ENCODE measurements around the gene XPO4. TPM values are rescaled to one million over a fixed set of nuclear protein-coding genes. Genes with fewer than 3 reads are reported as not detected.
"Not testable (repeated sequence)": the region's sequence is repeated elsewhere in the genome, so short reads cannot be mapped to it uniquely, and the experiment has no call there.

The XPO4 gene
- total RNA-seq, 1 experiment from 2014 or later = 16.0 TPM

DNA sequence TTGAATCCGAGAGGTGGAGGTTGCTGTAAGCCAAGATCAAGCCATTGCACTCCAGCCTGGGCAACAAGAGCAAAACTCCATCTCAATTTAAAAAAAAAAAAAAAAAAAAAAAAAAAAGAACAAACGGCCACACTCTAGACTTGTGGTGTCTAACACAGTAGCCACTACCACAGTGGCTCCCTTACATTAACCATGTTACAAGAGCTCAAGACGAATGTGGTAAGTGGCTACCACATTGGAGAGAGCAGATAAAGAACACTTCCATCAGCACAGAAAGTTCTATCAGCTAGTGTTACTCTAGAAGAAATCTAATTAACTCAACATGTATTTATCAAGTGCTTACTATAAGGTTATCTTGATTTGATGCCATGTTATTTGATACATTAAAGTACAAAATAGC is 11.5 kb downstream of the XPO4 start:
- DNase-seq (ENCODE audit: low read depth) = no peak

DNA sequence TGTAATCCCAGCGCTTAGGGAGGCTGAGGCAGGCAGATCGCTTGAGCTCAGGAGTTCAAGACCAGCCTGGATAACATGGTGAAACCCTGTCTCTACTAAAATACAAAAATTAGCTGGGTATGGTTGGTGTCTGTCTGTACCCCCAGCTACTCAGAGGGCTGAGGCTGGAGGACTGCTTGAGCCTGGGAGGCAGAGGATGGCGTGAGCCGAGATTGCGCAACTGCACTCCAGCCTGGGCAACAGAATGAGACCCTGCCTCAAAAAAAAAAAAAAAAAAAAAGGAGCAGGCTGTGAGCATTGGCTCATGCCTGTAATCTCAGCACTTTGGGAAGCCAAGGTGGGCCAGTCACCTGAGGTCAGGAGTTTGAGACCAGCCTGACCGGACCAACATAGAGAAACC is 12.0 kb downstream of the XPO4 start:
- not testable (repeated sequence) for DNase-seq (ENCODE audit: low read depth)

DNA sequence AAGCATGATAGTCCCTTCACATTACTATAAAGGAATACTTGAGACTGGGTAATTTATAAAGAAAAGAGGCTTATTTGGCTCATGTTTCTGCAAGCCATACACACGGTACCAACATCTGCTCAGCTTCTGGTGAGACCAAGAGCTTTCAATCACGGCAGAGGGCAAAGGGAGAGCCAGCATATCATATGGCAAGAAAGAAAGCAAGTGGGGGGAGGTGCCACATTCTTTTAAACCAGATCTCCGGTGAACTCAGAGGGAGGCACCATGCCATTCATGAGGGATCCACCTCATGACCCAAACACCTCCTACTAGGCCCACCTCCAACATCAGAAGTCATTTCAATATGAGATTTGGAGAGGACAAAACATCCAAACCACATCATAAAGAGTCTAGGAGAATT is 20.3 kb downstream of the XPO4 start:
- peak; percentile 77 for DNase-seq (ENCODE audit: low read depth)

DNA sequence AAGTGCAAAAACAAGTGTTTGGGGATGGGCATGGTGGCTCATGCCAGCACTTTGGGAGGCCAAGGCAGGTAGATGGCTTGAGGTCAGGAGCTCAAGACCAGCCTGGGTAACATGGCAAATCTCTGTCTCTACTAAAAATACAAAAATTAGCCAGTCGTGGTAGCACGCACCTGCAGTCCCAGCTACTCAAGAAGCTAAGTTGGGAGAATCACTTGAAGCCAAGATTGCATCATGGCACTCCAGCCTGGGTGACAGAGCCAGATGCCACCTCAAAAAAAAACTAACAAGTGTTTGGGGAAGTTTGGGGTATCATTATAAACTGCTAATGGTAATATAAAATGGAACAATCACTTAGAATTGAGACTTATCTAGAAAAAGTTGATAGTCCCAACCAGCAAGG is 24.6 kb downstream of the XPO4 start:
- no peak for DNase-seq (ENCODE audit: low read depth)

DNA sequence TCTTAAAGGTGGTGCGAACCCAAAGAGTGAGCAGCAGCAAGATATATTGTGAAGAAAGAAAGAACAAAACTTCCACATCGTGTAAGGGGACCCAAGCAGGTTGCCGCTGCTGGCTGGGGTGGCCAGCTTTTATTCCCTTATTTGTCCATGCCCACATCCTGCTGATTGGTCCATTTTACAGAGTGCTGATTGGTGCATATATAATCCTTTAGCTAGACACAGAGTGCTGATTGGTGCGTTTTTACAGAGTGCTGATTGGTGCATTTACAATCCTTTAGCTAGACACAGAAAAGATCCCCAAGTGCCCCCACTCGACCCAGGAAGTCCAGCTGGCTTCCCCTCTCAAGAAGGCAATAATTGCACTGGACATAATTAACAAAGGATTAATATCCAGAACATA is 25.7 kb downstream of the XPO4 start:
- not testable (repeated sequence) for DNase-seq (ENCODE audit: low read depth)

DNA sequence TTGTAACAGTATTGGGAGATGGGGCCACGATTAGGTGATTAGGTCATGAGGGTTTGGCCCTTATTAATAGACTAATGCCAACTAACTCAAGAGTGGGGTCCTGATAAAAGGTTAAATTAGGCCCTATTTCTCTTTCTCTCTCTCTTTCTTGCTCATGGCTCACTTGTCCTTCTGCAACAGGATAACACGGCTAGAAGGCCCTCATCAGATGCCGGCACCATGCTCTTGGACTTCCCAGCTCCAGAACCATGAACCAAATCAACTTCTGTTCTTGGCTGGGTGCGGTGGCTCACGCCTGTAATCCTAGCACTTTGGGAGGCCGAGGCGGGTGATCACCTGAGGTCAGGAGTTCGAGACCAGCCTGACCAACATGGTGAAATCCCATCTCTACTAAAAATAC is 28.1 kb downstream of the XPO4 start:
- not testable (repeated sequence) for DNase-seq (ENCODE audit: low read depth)

DNA sequence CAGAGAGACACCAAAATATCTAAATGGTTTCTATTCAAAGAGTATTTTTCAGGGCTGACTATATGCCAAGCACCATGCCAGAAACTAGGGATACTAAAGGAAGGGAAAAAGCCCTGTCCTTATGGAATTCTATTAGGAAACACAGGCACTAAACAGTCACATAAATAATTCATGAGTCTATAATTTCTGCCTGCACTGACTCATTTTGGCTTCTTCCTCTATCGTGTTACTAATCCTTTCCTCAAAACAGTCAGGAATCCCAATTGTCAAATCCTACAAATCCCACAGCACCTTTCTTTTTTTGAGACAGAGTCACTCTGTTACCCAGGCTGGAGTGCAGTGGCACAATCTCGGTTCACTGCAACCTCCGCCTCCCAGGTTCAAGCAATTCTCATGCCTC is 29.2 kb downstream of the XPO4 start:
- DNase-seq (ENCODE audit: low read depth) = peak; percentile 29

DNA sequence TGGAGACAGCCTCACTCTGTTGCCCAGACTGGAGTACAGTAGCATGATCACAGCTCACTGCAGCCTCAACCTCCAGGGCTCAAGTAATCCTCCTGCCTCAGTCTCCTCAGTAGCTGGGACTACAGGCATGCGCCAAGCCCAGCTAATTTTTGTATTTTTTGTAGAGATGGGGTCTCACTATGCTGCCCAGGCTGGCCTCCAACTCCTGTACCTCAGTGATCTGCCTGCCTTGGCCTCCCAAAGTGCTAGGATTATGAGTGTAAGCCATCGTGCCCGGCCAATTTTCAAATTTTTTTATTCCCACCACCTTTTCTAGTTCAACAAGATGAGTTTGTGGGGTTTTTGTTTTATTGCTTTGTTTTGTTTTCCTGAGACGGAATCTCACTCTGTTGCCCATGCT is 31.7 kb downstream of the XPO4 start:
- no peak for DNase-seq (ENCODE audit: low read depth)

DNA sequence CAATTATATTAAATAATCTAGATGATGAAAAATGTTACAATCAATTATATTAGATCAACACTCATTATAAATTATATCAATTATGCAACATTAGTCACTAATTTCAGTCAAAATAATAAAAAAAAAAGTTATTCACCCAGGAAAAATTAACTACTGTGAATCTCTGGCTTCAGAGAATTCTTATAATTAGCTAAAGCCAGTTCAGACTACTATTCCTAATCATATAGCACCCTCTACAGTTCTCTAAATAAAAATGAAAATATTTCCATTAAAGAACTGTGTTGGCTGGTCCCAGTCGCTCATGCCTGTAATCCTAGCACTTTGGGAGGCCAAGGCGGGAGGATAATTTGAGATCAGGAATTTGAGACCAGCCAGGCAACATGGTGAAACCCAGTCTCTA is 33.0 kb downstream of the XPO4 start:
- peak; percentile 4 for DNase-seq (ENCODE audit: low read depth)

DNA sequence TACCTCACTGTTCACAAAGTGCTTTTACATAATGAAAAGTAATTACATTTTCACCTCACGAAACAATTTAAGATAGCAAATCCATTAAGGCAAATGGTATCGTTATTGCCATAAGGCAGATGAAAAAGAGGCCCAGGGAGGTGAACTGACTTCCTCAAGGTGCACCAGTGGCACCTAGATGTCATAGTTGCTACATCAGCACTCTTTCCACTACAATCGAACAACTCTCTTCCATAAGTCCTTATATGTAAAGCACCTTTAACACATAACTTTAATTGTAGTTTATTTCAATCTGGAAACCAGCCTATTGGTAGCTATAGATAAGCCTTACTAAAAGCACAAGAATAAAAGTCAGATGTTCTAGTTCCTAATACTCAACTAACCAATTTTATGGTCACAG is 35.1 kb downstream of the XPO4 start:
- DNase-seq (ENCODE audit: low read depth) = no peak

DNA sequence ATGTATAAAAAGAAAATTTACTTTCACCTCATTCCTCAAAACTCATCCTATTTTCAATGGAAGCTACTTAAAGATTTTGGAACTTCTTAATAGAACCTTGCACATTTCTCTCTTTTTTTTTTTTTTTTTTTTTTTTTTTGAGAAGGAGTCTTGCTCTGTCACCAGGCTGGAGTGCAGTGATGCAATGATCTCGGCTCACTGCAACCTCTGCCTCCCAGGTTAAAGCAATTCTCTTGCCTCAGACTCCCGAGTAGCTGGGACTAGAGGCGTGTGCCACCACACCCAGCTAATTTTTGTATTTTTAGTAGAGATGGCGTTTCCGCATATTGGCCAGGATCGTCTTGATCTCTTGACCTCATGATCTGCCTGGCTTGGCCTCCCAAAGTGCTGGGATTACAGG is 40.9 kb downstream of the XPO4 start:
- DNase-seq (ENCODE audit: low read depth) = not testable (repeated sequence)

DNA sequence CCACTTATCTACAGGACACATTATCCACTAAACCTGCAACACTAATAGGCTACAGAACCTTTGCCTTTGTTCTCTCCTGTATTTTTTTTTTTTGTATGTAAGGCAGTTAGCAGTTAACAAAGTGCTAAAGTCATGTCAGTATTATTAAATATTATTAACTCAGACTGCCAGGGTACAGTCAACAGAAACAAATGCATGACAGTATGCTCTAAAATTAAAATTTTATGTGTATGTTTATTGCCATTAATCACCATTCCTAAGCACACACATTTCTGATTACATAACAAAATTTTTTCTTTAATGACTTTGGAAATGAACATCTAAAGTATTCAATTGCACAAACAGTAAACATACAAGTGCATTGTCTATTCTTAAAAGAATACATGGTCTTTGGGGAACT is 41.7 kb downstream of the XPO4 start:
- DNase-seq (ENCODE audit: low read depth) = no peak

DNA sequence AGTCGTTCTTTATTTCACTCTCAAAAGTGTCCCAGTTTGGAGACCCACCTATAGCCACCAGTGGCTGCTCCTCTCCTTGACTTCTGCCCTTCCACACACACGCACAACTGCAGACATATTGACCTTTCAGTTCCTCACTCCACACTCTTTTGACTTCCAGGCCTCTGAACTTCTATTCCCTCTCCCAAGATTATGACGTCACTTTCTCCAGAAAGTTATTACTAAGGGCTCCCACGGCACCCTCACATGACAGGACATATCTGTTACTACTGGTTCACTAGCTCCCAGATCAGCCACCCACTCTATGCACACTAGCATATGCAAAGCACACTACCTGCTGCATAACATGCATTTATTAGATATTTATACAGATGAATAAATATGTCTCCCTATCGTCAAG is 45.9 kb downstream of the XPO4 start:
- DNase-seq (ENCODE audit: low read depth) = no peak

DNA sequence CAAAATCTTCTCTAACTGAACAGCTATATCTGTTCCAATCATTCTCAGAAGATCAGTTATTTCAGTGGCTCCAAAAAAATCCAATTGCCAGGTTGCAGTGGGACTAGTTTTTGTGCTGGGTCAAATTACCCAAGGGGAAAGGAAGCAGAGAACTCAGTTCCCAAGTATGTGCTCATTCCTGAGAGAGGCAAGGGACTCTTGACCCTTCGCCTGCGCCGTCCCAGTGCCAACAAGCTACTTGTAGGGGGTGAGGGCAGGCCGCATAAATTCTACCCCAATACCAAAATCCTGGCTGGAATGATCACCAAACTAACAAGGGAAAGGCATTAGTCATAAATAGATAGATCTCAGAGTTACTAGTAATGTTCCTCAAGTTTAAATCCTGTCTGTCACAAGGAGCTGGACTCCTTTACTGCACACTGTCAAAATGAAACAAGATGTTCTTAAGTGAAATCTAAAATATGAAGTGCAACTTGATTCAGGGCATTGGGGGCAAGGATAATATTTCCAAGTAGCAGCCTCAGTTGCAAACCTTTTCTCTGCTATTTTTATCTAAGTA is 50.6 kb downstream of the XPO4 start:
- no peak for DNase-seq (ENCODE audit: low read depth)

DNA sequence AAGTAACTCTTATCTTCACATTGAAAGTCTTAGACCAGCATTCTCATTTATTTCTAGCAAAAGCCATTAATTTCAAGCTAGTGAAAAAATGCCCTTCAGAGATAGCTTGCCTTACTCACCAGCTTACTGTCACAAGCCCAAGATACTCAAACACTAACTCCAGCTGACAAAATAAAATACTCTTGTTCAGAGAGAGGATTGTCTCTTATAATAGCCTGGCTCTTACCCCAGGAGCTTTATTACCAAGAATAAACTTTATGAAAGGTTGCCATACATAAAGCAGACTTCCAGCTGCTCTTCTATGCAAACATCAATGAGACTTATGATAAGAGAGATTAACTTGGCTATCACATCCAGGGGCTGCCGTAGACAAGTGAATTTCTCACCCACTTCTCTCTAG is 53.6 kb downstream of the XPO4 start:
- DNase-seq (ENCODE audit: low read depth) = no peak

DNA sequence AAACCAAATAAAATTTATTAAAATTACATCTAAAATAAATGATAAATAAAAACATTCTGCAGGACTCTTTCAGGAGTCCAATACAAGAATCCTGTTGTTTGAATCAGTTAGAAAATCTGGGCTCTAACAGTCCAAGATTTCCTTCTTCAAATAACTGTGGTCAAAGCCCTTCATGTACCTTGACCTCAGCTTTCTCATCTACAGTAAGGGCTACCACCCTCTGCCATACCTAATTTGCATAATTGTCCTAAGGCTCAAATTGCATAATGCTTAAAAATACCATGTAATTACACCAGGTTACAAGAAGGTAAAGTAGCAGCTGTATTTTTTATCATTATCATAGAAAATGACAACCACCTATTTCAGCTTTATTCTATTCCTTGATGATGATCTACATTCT is 54.3 kb downstream of the XPO4 start:
- DNase-seq (ENCODE audit: low read depth) = no peak

DNA sequence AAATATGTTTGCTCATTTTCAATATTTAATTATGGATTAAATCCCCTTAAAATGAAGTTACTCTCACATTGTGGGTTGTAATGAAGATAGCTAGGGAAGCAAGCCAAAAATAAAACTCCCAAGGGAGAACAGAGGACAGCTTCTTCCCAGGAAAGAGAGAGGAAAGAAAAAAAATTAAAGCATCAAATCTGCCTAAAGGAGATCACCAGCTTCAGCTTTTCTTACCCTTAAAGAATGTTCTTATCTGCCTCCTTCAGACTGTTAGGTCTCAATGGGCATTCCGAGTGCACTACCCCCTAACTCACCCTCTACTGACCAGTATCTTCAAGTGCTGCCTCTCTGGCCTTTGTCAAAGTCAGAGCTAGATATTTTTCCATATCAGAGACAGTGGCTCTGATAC is 55.2 kb downstream of the XPO4 start:
- no peak for DNase-seq (ENCODE audit: low read depth)

DNA sequence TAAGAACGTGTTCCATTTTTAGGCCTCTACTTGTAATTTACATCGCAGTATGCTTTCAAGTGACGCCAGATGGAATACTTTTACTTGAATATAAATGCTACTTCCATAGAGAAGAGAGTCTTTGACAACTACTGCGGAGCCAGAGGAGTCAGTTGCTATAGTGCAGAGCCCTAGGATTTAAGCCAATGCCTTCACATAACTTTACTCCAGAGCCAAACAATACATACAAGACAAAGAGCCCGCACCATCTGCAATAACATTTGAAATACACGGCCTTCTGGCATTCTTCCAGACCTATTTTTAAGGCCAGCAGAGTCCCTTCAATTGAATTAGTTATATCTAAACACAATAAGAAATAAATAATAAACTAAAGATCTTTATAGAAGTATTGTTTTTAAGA is 59.4 kb downstream of the XPO4 start:
- no peak for DNase-seq (ENCODE audit: low read depth)

DNA sequence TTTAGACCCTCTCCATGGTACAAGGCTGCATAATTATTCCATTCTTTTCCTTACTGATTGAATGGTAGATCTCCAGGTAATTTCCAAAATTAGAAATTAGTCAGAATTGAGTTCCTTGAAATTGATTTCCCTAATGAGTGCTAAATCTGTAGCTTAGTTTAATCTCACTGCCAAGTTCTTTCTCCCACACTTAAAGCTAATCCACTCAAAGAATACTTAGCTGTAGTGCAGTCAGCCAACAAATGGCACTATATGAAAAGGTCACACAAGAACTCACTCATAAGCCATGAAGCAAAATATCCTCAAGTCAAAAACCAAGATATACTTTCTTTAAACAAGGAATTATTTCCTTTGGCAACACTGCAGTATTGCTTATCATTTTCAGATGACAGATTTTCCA is 62.0 kb downstream of the XPO4 start:
- no peak for DNase-seq (ENCODE audit: low read depth)

DNA sequence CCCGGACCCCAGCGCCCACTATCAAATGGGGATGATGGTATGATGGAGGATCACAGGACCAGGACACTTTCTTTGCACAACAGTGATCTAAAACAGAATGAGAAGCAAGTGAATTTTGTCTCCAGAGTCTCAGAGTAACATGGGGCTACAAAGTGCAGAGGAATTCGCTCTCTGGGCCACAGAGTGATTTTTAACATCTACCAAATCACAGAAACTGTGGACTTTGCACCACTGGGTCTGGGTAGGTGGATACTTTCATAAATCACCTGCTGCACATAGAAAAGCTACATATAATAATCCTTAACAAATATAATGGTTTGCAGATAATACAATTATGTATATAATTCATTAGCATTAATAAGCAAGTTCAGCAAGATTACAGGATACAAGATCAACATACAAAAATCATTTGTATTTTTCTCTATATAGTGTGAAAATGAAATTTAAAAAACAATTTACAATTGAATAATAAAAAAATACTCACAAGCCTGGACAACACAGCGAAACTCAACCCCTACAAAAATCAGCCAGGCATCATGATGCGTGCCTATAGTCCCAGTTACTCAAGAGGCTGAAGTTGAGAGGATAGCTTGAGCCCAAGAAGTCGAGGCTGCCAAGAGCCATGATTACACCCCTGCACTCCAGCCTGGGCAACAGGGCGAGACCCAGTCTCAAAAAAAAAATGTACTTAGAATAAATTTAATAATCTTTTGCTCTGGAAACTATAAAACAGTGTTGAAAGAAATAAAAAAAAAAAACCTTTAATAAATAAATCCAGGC is 68.5 kb downstream of the XPO4 start:
- no peak for DNase-seq (ENCODE audit: low read depth)

DNA sequence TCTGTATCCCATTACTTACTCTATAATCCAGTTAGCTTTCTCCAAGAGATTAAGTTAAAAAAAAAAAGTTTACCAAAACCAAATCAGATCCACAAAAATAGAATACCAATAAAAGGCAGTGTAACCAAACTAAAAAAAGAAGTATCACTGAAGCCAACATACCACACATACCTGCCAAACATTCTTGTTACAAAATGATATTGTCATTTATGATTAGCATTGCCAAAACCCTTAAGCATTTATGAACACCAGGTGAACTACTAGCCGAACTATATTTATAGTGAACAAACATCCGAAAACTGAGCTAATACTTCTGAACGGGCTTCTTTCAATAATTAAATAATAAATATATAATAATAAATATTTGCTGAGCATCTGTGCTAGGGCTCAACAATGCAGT is 69.7 kb downstream of the XPO4 start:
- no peak for DNase-seq (ENCODE audit: low read depth)

DNA sequence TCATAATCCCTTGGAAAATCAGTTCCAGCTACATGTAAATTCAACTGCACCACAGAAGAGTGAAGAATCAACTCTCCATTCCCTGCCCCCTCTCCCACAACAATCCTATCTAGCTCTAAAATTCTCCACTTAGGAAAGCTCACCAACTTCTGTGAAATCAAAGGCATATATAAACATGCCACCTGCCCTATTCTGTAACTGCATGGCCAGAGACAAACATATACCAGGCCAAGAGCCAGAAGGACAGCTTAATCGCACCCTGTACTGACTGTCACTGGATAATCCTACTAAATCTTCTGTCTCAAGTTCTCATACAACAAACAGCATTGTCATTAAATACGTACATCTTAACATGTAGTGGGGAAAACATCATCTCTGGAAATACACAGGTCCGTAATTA is 70.6 kb downstream of the XPO4 start:
- no peak for DNase-seq (ENCODE audit: low read depth)

DNA sequence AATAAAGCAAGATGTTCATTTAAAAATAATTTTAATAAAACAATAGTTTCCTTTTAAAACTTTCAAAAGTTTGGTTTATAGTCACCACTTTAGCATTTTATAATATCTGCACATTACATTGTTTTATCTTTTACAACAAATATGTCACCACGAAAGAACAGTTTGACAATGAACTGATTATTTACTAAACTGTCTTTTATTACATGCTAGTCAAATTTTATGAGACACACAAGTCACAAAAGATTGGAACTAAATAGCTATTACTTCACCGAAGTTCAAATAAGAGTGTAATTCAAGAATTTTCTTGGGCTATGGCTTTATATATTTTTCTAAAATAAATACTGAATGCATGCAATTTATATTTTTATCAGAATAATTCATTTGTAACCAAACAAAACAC is 71.3 kb downstream of the XPO4 start:
- DNase-seq (ENCODE audit: low read depth) = no peak

All from RPMI7951 (cell line).